ENCODE data around the gene QSOX2. TPM values are rescaled to one million over a fixed set of nuclear protein-coding genes. Genes with fewer than 3 reads are reported as not detected.

Gene QSOX2
- total RNA-seq, 2 experiments from 2014 or later = 50.0 to 57.5 TPM

DNA sequence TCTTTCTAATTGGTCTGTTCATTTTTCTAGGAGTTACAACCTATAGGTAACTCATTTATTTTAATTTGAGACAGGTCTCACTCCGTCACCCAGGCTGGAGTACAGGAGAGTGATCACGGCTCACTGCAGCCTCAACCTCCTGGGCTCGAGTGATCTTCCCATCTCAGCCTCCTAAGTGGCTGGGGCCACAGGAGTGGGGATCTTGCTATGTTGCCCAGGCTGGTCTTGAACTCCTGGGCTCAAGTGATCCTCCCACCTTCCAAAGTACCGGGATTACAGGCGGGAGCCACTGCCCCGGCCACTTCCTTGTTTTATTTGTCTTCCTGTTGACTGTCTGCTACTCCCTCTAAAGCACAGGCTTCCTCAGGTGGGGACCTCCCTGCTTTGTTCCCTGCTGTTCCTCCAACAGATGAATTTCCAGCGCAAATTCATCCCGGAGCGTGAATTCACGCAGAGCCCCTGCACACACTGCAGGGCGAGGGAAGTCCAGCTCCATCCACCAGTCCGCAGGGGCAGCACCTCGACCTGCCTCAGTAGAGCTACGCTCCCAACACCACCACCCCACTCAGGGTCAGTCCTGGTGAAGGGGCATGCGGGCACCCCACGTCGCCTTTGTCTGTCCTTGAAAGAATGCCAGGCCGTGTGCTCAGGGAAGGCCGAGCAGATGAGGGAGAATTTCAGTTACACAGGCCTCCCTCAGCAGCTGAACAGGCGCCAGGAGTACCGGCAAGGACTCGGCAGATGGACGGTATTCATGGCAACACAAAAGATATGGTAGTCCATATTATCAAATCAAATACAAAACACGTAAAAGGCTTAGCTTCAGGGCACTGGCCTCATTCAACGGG lies 6.3 kb downstream of the QSOX2 start:
- CTCF ChIA-PET (ENCODE audit: unreplicated experiment) = interaction anchor here (0.6 to 1.8 kb wide), 6 partner anchors 12 to 95 kb away, joined by 3 to 8 read pairs (median 4); no protein-coding TSS in a partner anchor
- Histone ChIP-seq H3K36me3 (ENCODE audit: insufficient read depth, low read length) (peaks cover 85% of the 10 kb centered on the region), H3K79me2 (ENCODE audit: insufficient read depth, low read depth, low read length) (peaks cover 70% of the 10 kb centered on the region), H3K4me3 (ENCODE audit: low read depth, low read length, poor library complexity, severe bottlenecking) (peak overlapping the region; percentile 48), H4K20me1 (ENCODE audit: insufficient read depth, low read length) (peaks cover 38% of the 10 kb centered on the region), H3K27ac (ENCODE audit: low read depth, low read length, poor library complexity, severe bottlenecking) (peak overlapping the region; percentile 85), H2AFZ (ENCODE audit: low read length) (no peak overlapping the region), H3K4me2 (ENCODE audit: low read length) (peak overlapping the region; percentile 92), H3K9me2 (ENCODE audit: insufficient read depth, low read length) (no peaks in the 10 kb centered on the region), H3K4me1 (ENCODE audit: insufficient read depth, low read length, poor library complexity, severe bottlenecking) (peaks cover 68% of the 10 kb centered on the region), H3K9me3 (ENCODE audit: low read length) (no peaks in the 10 kb centered on the region)
- no peak for DNase-seq (ENCODE audit: low spot score)
- no peak for TF ChIP-seq EZH2phosphoT487 (IDR thresholded peaks at IDR 0.05; ENCODE audit: borderline replicate concordance, low read depth, low read length)
- TF ChIP-seq, protein P1, sequence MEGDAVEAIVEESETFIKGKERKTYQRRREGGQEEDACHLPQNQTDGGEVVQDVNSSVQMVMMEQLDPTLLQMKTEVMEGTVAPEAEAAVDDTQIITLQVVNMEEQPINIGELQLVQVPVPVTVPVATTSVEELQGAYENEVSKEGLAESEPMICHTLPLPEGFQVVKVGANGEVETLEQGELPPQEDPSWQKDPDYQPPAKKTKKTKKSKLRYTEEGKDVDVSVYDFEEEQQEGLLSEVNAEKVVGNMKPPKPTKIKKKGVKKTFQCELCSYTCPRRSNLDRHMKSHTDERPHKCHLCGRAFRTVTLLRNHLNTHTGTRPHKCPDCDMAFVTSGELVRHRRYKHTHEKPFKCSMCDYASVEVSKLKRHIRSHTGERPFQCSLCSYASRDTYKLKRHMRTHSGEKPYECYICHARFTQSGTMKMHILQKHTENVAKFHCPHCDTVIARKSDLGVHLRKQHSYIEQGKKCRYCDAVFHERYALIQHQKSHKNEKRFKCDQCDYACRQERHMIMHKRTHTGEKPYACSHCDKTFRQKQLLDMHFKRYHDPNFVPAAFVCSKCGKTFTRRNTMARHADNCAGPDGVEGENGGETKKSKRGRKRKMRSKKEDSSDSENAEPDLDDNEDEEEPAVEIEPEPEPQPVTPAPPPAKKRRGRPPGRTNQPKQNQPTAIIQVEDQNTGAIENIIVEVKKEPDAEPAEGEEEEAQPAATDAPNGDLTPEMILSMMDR (conservative IDR thresholded peaks at IDR 0.05; ENCODE audit: low read length) = no peak
- POLR2A ChIA-PET = no interaction called here
- intact Hi-C loops (cut with micrococcal nuclease; ENCODE audit: unreplicated experiment) = no loop called here
- BruUV-seq (replicated peaks) = no TSS peak

DNA sequence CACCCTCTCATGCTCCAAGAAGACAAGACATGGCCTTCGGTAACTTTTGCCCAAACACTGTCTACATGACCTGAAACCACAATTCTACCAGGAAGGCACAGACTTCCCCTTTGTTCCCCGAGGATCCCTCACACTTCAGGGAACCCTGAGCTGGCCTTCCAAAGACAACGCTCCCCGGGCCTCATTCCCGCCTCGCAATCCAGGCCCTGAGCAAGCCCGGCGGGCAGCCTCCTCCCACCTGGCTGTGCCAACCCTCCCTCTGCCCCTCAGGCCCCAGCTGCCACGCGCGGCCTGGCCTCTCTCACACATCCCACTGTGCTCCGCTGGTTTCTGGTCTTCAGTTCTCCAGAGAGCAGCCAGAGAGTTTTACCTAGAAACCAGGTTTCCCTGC lies 7.3 kb downstream of the QSOX2 start:
- H3K4me2 ChIP-seq (ENCODE audit: low read length) = peak overlapping the region; percentile 92
- no peak for TF ChIP-seq EZH2phosphoT487 (IDR thresholded peaks at IDR 0.05; ENCODE audit: borderline replicate concordance, low read depth, low read length)
- TF ChIP-seq, protein P1 (conservative IDR thresholded peaks at IDR 0.05; ENCODE audit: low read length) = no peak
- peaks cover 64% of the 10 kb centered on the region for H3K79me2 ChIP-seq (ENCODE audit: insufficient read depth, low read depth, low read length)
- H3K4me3 ChIP-seq (ENCODE audit: low read depth, low read length, poor library complexity, severe bottlenecking) = no peak overlapping the region
- H3K27ac ChIP-seq (ENCODE audit: low read depth, low read length, poor library complexity, severe bottlenecking) = peak overlapping the region; percentile 85
- no peaks in the 10 kb centered on the region for H3K9me3 ChIP-seq (ENCODE audit: low read length)
- H3K9me2 ChIP-seq (ENCODE audit: insufficient read depth, low read length) = no peaks in the 10 kb centered on the region
- H3K36me3 ChIP-seq (ENCODE audit: insufficient read depth, low read length) = peaks cover 86% of the 10 kb centered on the region
- H3K4me1 ChIP-seq (ENCODE audit: insufficient read depth, low read length, poor library complexity, severe bottlenecking) = peaks cover 58% of the 10 kb centered on the region
- DNase-seq (ENCODE audit: low spot score) = no peak
- ChIA-PET POLR2A (no interaction called here), CTCF (ENCODE audit: unreplicated experiment) (interaction anchor here (0.9 kb wide), 1 partner anchor 15 kb away, joined by 3 read pairs; no protein-coding TSS in a partner anchor)
- intact Hi-C loops (cut with micrococcal nuclease; ENCODE audit: unreplicated experiment) = no loop called here
- BruUV-seq (replicated peaks) = no TSS peak
- H2AFZ ChIP-seq (ENCODE audit: low read length) = no peak overlapping the region
- peaks cover 29% of the 10 kb centered on the region for H4K20me1 ChIP-seq (ENCODE audit: insufficient read depth, low read length)
